B cell (primary cell): Measurements from ENCODE around the gene NVL. TPM values are rescaled to one million over a fixed set of nuclear protein-coding genes. Genes with fewer than 3 reads are reported as not detected.
A peak's percentile ranks its signal among the peaks of the same experiment; 100 is the strongest.

Source experiments
- ATAC-seq: fragments of 200-7000 bp; cut with Tn5 transposase; one replicate; pipeline ENCODE4 v1.10.0; 2021; ENCODE audit warnings: low read depth, mild to moderate bottlenecking, moderate number of reproducible peaks, moderate library complexity
- CTCF ChIA-PET: fragments of 350-600 bp; sonication (Branson Sonifier 250); formaldehyde crosslinking; loops from one replicate; lab custom pipeline; 2021; ENCODE audit warnings: antibody characterized with exemption, inconsistent platforms; lab: Charles Lee
- POLR2A ChIA-PET: fragments of 350-600 bp; sonication (Branson Sonifier 250); formaldehyde crosslinking; loops from one replicate; lab custom pipeline; 2021; ENCODE audit warnings: antibody characterized with exemption; lab: Charles Lee
- DNase-seq: peaks from one replicate; pipeline ENCODE4 v3.0.0; 2013
- H2AFZ ChIP-seq: 2 replicates; pipeline ENCODE4 v1.6.1; 2012; ENCODE audit warnings: mild to moderate bottlenecking, low read depth, low read length; ENCODE audit not compliant: insufficient read depth, poor library complexity, severe bottlenecking
- H3K27ac ChIP-seq, 2 donors: 1 replicate in 1 of 2; 2 replicates in 1 of 2; pipeline ENCODE4 v1.5.1; 2012 to 2013; ENCODE audit warnings: low read length in 2 of 2, mild to moderate bottlenecking in 2 of 2, moderate library complexity in 1 of 2
- H3K27me3 ChIP-seq, 4 experiments: fragments of 200-600 bp in 1 of 4; sonication (generic) in 1 of 4; replicated peaks in 1 of 4; 1 replicate in 2 of 4; 2 replicates in 2 of 4; pipeline versions ENCODE4 v1.6.1 to v1.7.0; 2013 to 2016; ENCODE audit warnings: low read length in 3 of 4, mild to moderate bottlenecking in 2 of 4, mixed read lengths in 1 of 4, moderate library complexity in 1 of 4; ENCODE audit not compliant: insufficient read depth in 4 of 4, control insufficient read depth in 3 of 4; ENCODE audit errors: control extremely low read depth in 1 of 4
- H3K36me3 ChIP-seq, 2 experiments: replicated peaks in 1 of 2; 1 replicate in 1 of 2; 2 replicates in 1 of 2; pipeline versions ENCODE4 v1.6.1 to v1.7.1; 2013; ENCODE audit warnings: low read length in 1 of 2; ENCODE audit not compliant: insufficient read depth in 2 of 2, control insufficient read depth in 1 of 2; ENCODE audit errors: control extremely low read depth in 1 of 2, extremely low read depth in 1 of 2
- H3K4me1 ChIP-seq, 2 donors: fragments of 200-600 bp in 1 of 2; sonication (generic) in 1 of 2; 1 replicate in 1 of 2; 2 replicates in 1 of 2; pipeline versions ENCODE4 v1.5.1 to v1.6.1; 2013 to 2017; ENCODE audit warnings: low read length in 2 of 2; ENCODE audit not compliant: control insufficient read depth in 2 of 2, insufficient read depth in 2 of 2
- H3K4me2 ChIP-seq: replicated peaks from 2 replicates; pipeline ENCODE3; 2012; ENCODE audit warnings: mild to moderate bottlenecking, low read depth, low read length; ENCODE audit not compliant: poor library complexity, severe bottlenecking
- H3K4me3 ChIP-seq, 5 experiments: fragments of 200-600 bp in 1 of 5; sonication (generic) in 1 of 5; 1 replicate in 3 of 5; 2 replicates in 2 of 5; pipeline versions ENCODE4 v1.5.1 to v1.7.0; 2011 to 2016; ENCODE audit warnings: low read length in 4 of 5, mild to moderate bottlenecking in 4 of 5, low read depth in 2 of 5, control low read depth in 1 of 5, moderate library complexity in 1 of 5; ENCODE audit not compliant: insufficient read depth in 1 of 5; ENCODE audit errors: control extremely low read depth in 1 of 5, extremely low read depth in 1 of 5
- H3K79me2 ChIP-seq: fragments of 200-600 bp; sonication (generic); one replicate; pipeline ENCODE4 v1.6.0; 2016; ENCODE audit warnings: low read length; ENCODE audit not compliant: control insufficient read depth, insufficient read depth
- H3K9ac ChIP-seq: fragments of 200-600 bp; sonication (generic); 2 replicates; pipeline ENCODE4 v1.6.1; 2017; ENCODE audit warnings: mild to moderate bottlenecking, low read length, moderate library complexity
- H3K9me3 ChIP-seq, 3 donors: one replicate each; pipeline versions ENCODE4 v1.6.1 to v1.7.1; 2013; ENCODE audit warnings: low read length in 2 of 3; ENCODE audit not compliant: control insufficient read depth in 2 of 3, insufficient read depth in 1 of 3; ENCODE audit errors: control extremely low read depth in 1 of 3
- H4K20me1 ChIP-seq: 2 replicates; pipeline ENCODE4 v1.6.0; 2012; ENCODE audit warnings: mild to moderate bottlenecking, low read length; ENCODE audit not compliant: insufficient read depth, control insufficient read depth, poor library complexity, severe bottlenecking
- H3K27ac Mint-ChIP-seq: one replicate; pipeline ENCODE4 v1.8.0; 2021; ENCODE audit warnings: mixed read lengths
- H3K27me3 Mint-ChIP-seq: one replicate; pipeline ENCODE4 v1.8.0; 2021; ENCODE audit warnings: mixed read lengths
- H3K4me1 Mint-ChIP-seq: one replicate; pipeline ENCODE4 v1.8.0; 2021; ENCODE audit warnings: mixed read lengths
- H3K4me3 Mint-ChIP-seq: one replicate; pipeline ENCODE4 v1.8.0; 2021; ENCODE audit warnings: mixed read lengths
- H3K9me3 Mint-ChIP-seq: one replicate; pipeline ENCODE4 v1.8.0; 2022; ENCODE audit warnings: mixed read lengths; ENCODE audit not compliant: insufficient read depth
- EZH2 ChIP-seq: IDR thresholded peaks from 2 replicates; pipeline ENCODE4 v1.6.1; 2012; ENCODE audit warnings: borderline replicate concordance, low read depth, mild to moderate bottlenecking, moderate library complexity, low read length; ENCODE audit not compliant: insufficient read depth, poor library complexity, severe bottlenecking
- WGBS: methylation state at CpG from one replicate; pipeline ENCODE4 v1.1.5; 2013; ENCODE audit warnings: missing lambda C conversion rate; ENCODE audit not compliant: insufficient coverage; 5-methylcytosine and 5-hydroxymethylcytosine counted together
- intact Hi-C: fragments of 100-400 bp; cut with micrococcal nuclease; formaldehyde crosslinking; loops from one replicate; pipeline ENCODE4 v1.10.0; 2022
- polyA plus RNA-seq: library from polyadenylated mRNA; depleted of rRNA; stranded (reverse); fragments of >200 nt; gene quantifications from 2 replicates; pipeline ENCODE4 v1.2.3, GENCODE V29; 2012
- small RNA-seq: library from RNA; depleted of rRNA; stranded (forward); fragments of <200 nt; gene quantifications from one replicate; pipeline ENCODE3, GENCODE V24; 2012; ENCODE audit warnings: low replicate concordance, low read depth; ENCODE audit not compliant: insufficient read length
- total RNA-seq, 2 donors: library from RNA; stranded (reverse); fragments of 120-200 nt in 1 of 2; gene quantifications; 1 replicate in 1 of 2; 2 replicates in 1 of 2; pipeline versions ENCODE4 v1.2.3 to v1.2.4, GENCODE V29; 2013 to 2022
- TF ChIP-seq, protein P1 (sequence below): fragments of 200-600 bp; IDR thresholded peaks from one replicate; pipeline ENCODE4 v1.8.0; 2022; ENCODE audit warnings: antibody characterized with exemption, mild to moderate bottlenecking

The NVL gene
- total and polyA plus RNA-seq, 2 donors (not counting 1 experiment from before 2014, with no cell fraction given): 28.1 to 45.5 TPM

DNA sequence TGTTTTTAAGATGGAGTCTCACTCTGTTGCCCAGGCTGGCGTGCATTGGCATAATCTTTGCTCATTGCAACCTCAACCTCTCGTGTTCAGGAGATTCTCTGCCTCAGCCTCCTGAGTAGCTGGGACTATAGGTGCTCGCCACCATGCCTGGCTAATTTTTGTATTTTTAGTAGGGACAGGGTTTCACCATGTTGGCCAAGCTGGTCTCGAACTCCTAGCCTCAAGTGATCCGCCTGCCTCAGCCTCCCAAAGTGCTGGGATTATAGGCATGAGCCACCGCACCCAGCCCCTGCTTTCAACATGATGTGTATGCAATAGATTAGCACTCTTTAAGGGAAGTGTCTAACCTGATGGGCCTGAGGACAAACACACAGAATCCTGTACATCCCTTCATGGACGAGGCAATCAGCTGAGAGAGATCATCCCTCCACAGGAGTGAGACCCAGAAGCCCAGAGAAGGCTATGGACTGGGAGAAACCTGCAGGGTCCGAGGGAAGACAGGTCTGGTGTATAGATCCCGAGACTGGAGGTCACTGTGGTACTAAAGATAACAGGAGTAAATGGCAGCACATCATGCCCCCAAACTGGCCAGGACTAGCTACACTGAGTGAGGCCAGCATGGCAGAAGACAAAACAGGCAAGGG, 152.5 kb downstream of the NVL start:
- TF ChIP-seq EZH2: no peak
- TF ChIP-seq, protein P1, sequence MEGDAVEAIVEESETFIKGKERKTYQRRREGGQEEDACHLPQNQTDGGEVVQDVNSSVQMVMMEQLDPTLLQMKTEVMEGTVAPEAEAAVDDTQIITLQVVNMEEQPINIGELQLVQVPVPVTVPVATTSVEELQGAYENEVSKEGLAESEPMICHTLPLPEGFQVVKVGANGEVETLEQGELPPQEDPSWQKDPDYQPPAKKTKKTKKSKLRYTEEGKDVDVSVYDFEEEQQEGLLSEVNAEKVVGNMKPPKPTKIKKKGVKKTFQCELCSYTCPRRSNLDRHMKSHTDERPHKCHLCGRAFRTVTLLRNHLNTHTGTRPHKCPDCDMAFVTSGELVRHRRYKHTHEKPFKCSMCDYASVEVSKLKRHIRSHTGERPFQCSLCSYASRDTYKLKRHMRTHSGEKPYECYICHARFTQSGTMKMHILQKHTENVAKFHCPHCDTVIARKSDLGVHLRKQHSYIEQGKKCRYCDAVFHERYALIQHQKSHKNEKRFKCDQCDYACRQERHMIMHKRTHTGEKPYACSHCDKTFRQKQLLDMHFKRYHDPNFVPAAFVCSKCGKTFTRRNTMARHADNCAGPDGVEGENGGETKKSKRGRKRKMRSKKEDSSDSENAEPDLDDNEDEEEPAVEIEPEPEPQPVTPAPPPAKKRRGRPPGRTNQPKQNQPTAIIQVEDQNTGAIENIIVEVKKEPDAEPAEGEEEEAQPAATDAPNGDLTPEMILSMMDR: no peak
- Histone ChIP-seq H3K9ac (no peak overlapping the region), H3K27ac (no peak overlapping the region), H3K4me2 (no peak overlapping the region), H2AFZ (no peak overlapping the region), H3K4me1 (peaks cover 13 to 15% of the 10 kb centered on the region in 2 donors), H4K20me1 (no peaks in the 10 kb centered on the region), H3K79me2 (peaks cover 3% of the 10 kb centered on the region), H3K36me3 (no peaks in the 10 kb centered on the region), H3K4me3 (no peak overlapping the region), H3K27me3 (no peaks in the 10 kb centered on the region), H3K9me3 (no peaks in the 10 kb centered on the region)
- Mint-ChIP-seq H3K27ac (peak overlapping the region; percentile 32), H3K4me3 (no peak overlapping the region), H3K9me3 (no peaks in the 10 kb centered on the region), H3K27me3 (peaks cover 3% of the 10 kb centered on the region), H3K4me1 (peaks cover 16% of the 10 kb centered on the region)
- WGBS: 96% methylated on average over 7 of the region's 9 CpGs
- intact Hi-C loops: no loop called here
- ChIA-PET POLR2A (interaction anchor here (0.7 kb wide), 1 partner anchor 1530 kb away, joined by 6 read pairs; no protein-coding TSS in a partner anchor), CTCF (no interaction called here)
- ATAC-seq (no peak), DNase-seq (no peak)

Small RNAs within 50 kb of the gene (small RNA-seq; reads per million reads assigned to genes)
- gene MIR320B2 (not detected), gene RF00139 (not detected), gene RNU6-1008P (not detected)

Other genes starting within 250 kb of the NVL start
- 37.0 and 39.7 TPM in 2 replicates for gene FBXO28, start 216.1 kb downstream of the NVL start, total RNA-seq
- gene FBXO28, start 216.1 kb downstream of the NVL start, polyA plus RNA-seq: 17.5 and 23.9 TPM in 2 replicates
- gene DEGS1, start 146.9 kb downstream of the NVL start, total RNA-seq: 51.3 and 52.1 TPM in 2 replicates
- gene DEGS1, start 146.9 kb downstream of the NVL start, polyA plus RNA-seq: 38.9 and 49.0 TPM in 2 replicates
- gene CNIH4, start 26.7 kb upstream of the NVL start, total RNA-seq: 27.2 and 31.5 TPM in 2 replicates
- gene CNIH4, start 26.7 kb upstream of the NVL start, polyA plus RNA-seq: 10.5 and 13.3 TPM in 2 replicates
- gene WDR26, start 104.6 kb upstream of the NVL start, total RNA-seq: 108 and 111 TPM in 2 replicates
- gene WDR26, start 104.6 kb upstream of the NVL start, polyA plus RNA-seq: 35.7 and 59.3 TPM in 2 replicates